Caco-2 (cell line): ENCODE measurements around the gene ZPBP. TPM values are rescaled to one million over a fixed set of nuclear protein-coding genes. Genes with fewer than 3 reads are reported as not detected.

Source experiments
- BruUV-seq: library from RNA; stranded (reverse); fragments of 400-500 nt; replicated peaks from 2 replicates; lab custom pipeline; 2021; lab: Mats Ljungman, UMichigan
- CTCF ChIA-PET: fragments of 300-600 bp; sonication (Branson Sonifier 250); formaldehyde crosslinking; loops from one replicate; lab custom pipeline; 2022; ENCODE audit warnings: antibody characterized with exemption; lab: Charles Lee
- POLR2A ChIA-PET: fragments of 300-600 bp; sonication (Branson Sonifier 250); formaldehyde crosslinking; loops from one replicate; lab custom pipeline; 2022; ENCODE audit warnings: antibody characterized with exemption; lab: Charles Lee
- DNase-seq, 2 experiments: peaks; one replicate each; pipeline versions ENCODE4 v3.0.0 to v3.0.0-alpha.2; 2020 to 2022
- H3K27me3 ChIP-seq: replicated peaks from 2 replicates; pipeline ENCODE4 v1.6.0; 2011; ENCODE audit warnings: low read length; ENCODE audit not compliant: control insufficient read depth, insufficient read depth
- H3K36me3 ChIP-seq: 2 replicates; pipeline ENCODE4 v1.5.1; 2011; ENCODE audit warnings: low read length; ENCODE audit not compliant: control insufficient read depth, insufficient read depth
- H3K4me1 ChIP-seq: fragments of 250-450 bp; sonication (Bioruptor Pico); 2 replicates; pipeline ENCODE4 v1.5.1; 2020; ENCODE audit warnings: mild to moderate bottlenecking
- H3K4me3 ChIP-seq: 2 replicates; pipeline ENCODE4 v1.5.1; 2011; ENCODE audit warnings: low read depth, mild to moderate bottlenecking, control low read depth, low read length
- H3K9me3 ChIP-seq: fragments of 250-450 bp; sonication (Bioruptor Pico); 2 replicates; pipeline ENCODE4 v1.5.1; 2020; ENCODE audit warnings: mild to moderate bottlenecking, moderate library complexity
- H3K27ac Mint-ChIP-seq: one replicate; pipeline ENCODE4 v1.8.0; 2022; ENCODE audit warnings: mixed read lengths; ENCODE audit not compliant: unreplicated experiment
- H3K27me3 Mint-ChIP-seq: one replicate; pipeline ENCODE4 v1.8.0; 2022; ENCODE audit warnings: mixed read lengths; ENCODE audit not compliant: insufficient read depth, unreplicated experiment
- H3K36me3 Mint-ChIP-seq: one replicate; pipeline ENCODE4 v1.8.0; 2022; ENCODE audit warnings: mild to moderate bottlenecking, mixed read lengths; ENCODE audit not compliant: insufficient read depth, unreplicated experiment
- H3K4me1 Mint-ChIP-seq: one replicate; pipeline ENCODE4 v1.8.0; 2022; ENCODE audit warnings: low read depth, mixed read lengths; ENCODE audit not compliant: unreplicated experiment
- H3K4me3 Mint-ChIP-seq: one replicate; pipeline ENCODE4 v1.8.0; 2022; ENCODE audit warnings: mild to moderate bottlenecking, moderate library complexity, mixed read lengths; ENCODE audit not compliant: unreplicated experiment
- H3K9me3 Mint-ChIP-seq: one replicate; pipeline ENCODE4 v1.8.0; 2022; ENCODE audit warnings: mixed read lengths; ENCODE audit not compliant: unreplicated experiment
- intact Hi-C: fragments of 100-400 bp; cut with micrococcal nuclease; formaldehyde crosslinking; loops from one replicate; pipeline ENCODE4 v1.10.0; 2022; ENCODE audit not compliant: unreplicated experiment
- total RNA-seq: library from RNA; stranded (reverse); gene quantifications from 2 replicates; pipeline ENCODE4 v1.2.3, GENCODE V29; 2022
- TF ChIP-seq, protein P1 (sequence below), 2 experiments: fragments of 200-600 bp in 1 of 2; IDR thresholded peaks; 1 replicate in 1 of 2; 2 replicates in 1 of 2; pipeline versions ENCODE4 v1.5.1 to v1.8.0; 2011 to 2022; ENCODE audit warnings: antibody characterized with exemption in 1 of 2, control low read depth in 1 of 2, inconsistent platforms in 1 of 2, low read depth in 1 of 2, low read length in 1 of 2, mild to moderate bottlenecking in 1 of 2, moderate library complexity in 1 of 2; ENCODE audit not compliant: insufficient read depth in 1 of 2, severe bottlenecking in 1 of 2, unreplicated experiment in 1 of 2

The ZPBP gene
- total RNA-seq, 1 experiment from 2014 or later = not detected

DNA sequence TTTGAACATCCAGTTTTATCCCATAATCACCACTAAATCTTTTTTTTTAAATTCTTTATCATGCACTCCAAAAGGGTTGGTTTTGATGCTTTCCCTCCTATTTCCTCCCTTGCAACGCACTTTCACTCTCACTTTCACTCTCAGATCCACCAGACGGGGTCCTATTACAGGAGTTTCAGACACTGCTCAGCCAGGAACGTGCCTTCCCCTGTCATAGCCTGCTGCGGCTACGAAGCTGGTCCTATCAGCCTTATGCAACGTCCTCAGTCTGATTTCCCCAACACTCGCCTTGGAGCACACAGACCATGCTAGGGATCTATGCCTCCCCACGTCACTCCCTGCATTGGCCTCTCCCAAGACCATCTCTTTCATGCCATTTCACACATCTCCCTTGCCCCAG lies 23.4 kb downstream of the ZPBP start:
- Histone ChIP-seq H3K4me3 (no peak overlapping the region), H3K27me3 (no peaks in the 10 kb centered on the region), H3K36me3 (no peaks in the 10 kb centered on the region), H3K9me3 (peaks cover 10% of the 10 kb centered on the region), H3K4me1 (peaks cover 17% of the 10 kb centered on the region)
- no peak for DNase-seq
- no TSS peak for BruUV-seq
- CTCF ChIA-PET = no interaction called here
- Mint-ChIP-seq H3K36me3 (peaks cover 15% of the 10 kb centered on the region), H3K9me3 (peaks cover 35% of the 10 kb centered on the region), H3K27me3 (peaks cover 2% of the 10 kb centered on the region), H3K27ac (peak overlapping the region; percentile 42), H3K4me3 (peak overlapping the region; percentile 70), H3K4me1 (peaks cover 22% of the 10 kb centered on the region)
- TF ChIP-seq, protein P1, sequence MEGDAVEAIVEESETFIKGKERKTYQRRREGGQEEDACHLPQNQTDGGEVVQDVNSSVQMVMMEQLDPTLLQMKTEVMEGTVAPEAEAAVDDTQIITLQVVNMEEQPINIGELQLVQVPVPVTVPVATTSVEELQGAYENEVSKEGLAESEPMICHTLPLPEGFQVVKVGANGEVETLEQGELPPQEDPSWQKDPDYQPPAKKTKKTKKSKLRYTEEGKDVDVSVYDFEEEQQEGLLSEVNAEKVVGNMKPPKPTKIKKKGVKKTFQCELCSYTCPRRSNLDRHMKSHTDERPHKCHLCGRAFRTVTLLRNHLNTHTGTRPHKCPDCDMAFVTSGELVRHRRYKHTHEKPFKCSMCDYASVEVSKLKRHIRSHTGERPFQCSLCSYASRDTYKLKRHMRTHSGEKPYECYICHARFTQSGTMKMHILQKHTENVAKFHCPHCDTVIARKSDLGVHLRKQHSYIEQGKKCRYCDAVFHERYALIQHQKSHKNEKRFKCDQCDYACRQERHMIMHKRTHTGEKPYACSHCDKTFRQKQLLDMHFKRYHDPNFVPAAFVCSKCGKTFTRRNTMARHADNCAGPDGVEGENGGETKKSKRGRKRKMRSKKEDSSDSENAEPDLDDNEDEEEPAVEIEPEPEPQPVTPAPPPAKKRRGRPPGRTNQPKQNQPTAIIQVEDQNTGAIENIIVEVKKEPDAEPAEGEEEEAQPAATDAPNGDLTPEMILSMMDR (IDR thresholded peaks at IDR 0.05; ENCODE audit: insufficient read depth in 1 of 2, low read depth in 1 of 2, low read length in 1 of 2, severe bottlenecking in 1 of 2, unreplicated experiment in 1 of 2) = no peak
- POLR2A ChIA-PET = no interaction called here
- intact Hi-C loops = no loop called here

DNA sequence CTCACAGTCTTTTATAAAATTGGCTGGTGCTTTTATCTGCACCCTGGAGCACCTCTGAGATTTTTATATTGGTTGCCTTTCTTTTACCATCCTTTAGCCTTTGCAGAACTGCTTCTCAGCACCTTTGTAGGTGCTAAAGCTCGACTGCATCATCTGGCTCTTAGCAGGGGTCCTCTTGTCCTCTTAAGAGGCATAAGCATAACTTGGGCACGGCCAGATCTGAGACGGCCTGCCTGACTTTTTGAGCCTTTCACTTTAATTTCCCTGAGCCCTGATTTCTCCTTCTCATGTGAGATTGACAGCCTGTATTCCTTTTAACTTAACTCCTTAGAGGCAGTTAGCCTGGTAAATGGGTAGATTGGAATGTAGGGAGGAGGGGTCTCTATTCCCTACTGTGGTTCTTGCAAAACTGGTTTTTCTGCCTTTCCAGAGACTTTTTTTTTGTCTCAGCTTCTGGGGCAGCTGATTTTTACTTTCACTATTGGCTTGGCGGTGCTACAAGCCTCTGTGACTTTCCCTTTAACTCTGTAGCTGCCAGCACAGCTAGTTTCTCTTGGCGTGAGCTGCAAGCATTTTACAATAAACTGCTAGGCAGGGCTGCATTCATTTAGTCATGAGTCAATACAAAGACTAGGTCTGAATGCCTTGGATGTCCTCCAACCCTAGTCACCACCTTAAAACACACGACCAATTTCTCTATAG lies 24.0 kb downstream of the ZPBP start:
- peaks cover 28% of the 10 kb centered on the region for H3K9me3 Mint-ChIP-seq
- TF ChIP-seq, protein P1 (IDR thresholded peaks at IDR 0.05; ENCODE audit: insufficient read depth in 1 of 2, low read depth in 1 of 2, low read length in 1 of 2, severe bottlenecking in 1 of 2, unreplicated experiment in 1 of 2) = no peak
- ChIA-PET CTCF (interaction anchor here (0.7 to 1.1 kb wide), 2 partner anchors 23 to 134 kb away, joined by 3 to 4 read pairs; no protein-coding TSS in a partner anchor), POLR2A (no interaction called here)
- H3K27ac Mint-ChIP-seq = peak overlapping the region; percentile 42
- Histone ChIP-seq H3K4me1 (peaks cover 17% of the 10 kb centered on the region), H3K36me3 (no peaks in the 10 kb centered on the region), H3K9me3 (peaks cover 10% of the 10 kb centered on the region), H3K27me3 (no peaks in the 10 kb centered on the region), H3K4me3 (peak overlapping the region; percentile 5; the same call in 1 of the 2 replicates)
- peaks cover 15% of the 10 kb centered on the region for H3K36me3 Mint-ChIP-seq
- peak; percentile 63 to 70 for DNase-seq
- peak overlapping the region; percentile 70 for H3K4me3 Mint-ChIP-seq
- intact Hi-C loops = no loop called here
- peaks cover 22% of the 10 kb centered on the region for H3K4me1 Mint-ChIP-seq
- peaks cover under 1% of the 10 kb centered on the region for H3K27me3 Mint-ChIP-seq
- BruUV-seq = no TSS peak

DNA sequence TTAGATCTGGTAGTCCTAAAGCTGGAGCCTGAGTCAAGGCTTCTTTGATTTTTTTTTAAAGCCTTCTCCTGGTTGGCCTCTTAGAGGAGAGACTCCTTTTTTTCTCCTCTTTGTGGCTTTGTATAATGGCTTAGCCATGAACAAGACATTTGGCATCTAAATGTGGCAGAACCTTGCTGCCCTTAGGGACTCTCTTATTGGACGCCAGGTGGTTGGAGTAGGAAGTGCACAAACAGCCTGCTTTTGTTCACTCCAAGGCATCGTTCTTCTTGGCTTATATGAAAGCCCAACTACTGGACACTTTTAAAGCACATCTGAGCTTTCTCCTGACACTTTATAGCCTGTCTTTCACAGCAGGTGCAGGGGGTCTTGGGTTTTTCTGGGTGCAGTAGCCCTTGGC lies 25.0 kb downstream of the ZPBP start:
- Mint-ChIP-seq H3K4me1 (peaks cover 22% of the 10 kb centered on the region), H3K27ac (no peak overlapping the region), H3K4me3 (peak overlapping the region; percentile 70), H3K27me3 (no peaks in the 10 kb centered on the region), H3K9me3 (peaks cover 19% of the 10 kb centered on the region), H3K36me3 (peaks cover 15% of the 10 kb centered on the region)
- Histone ChIP-seq H3K4me1 (peaks cover 17% of the 10 kb centered on the region), H3K36me3 (no peaks in the 10 kb centered on the region), H3K27me3 (no peaks in the 10 kb centered on the region), H3K4me3 (no peak overlapping the region), H3K9me3 (peaks cover 10% of the 10 kb centered on the region)
- BruUV-seq = no TSS peak
- ChIA-PET POLR2A (no interaction called here), CTCF (interaction anchor here (0.6 to 0.7 kb wide), 2 partner anchors 135 to 140 kb away, joined by 4 to 7 read pairs; no protein-coding TSS in a partner anchor)
- TF ChIP-seq, protein P1 (IDR thresholded peaks at IDR 0.05; ENCODE audit: insufficient read depth in 1 of 2, low read depth in 1 of 2, low read length in 1 of 2, severe bottlenecking in 1 of 2, unreplicated experiment in 1 of 2) = peak in 1 of 2 experiments; percentile 38
- intact Hi-C loops = no loop called here
- peak in 1 of 2 experiments; percentile 8 for DNase-seq
